IPS-NIHi7 (cell line): ENCODE measurements around the gene KBTBD3.

ENCODE experiments used
- DNase-seq: peaks from one replicate; pipeline ENCODE4 v3.0.0; 2012; ENCODE audit warnings: mixed read lengths; ENCODE audit errors: extremely low spot score

The KBTBD3 gene, protein sequence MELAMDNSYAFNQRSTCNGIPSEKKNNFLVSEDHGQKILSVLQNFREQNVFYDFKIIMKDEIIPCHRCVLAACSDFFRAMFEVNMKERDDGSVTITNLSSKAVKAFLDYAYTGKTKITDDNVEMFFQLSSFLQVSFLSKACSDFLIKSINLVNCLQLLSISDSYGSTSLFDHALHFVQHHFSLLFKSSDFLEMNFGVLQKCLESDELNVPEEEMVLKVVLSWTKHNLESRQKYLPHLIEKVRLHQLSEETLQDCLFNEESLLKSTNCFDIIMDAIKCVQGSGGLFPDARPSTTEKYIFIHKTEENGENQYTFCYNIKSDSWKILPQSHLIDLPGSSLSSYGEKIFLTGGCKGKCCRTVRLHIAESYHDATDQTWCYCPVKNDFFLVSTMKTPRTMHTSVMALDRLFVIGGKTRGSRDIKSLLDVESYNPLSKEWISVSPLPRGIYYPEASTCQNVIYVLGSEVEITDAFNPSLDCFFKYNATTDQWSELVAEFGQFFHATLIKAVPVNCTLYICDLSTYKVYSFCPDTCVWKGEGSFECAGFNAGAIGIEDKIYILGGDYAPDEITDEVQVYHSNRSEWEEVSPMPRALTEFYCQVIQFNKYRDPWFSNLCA

DNA sequence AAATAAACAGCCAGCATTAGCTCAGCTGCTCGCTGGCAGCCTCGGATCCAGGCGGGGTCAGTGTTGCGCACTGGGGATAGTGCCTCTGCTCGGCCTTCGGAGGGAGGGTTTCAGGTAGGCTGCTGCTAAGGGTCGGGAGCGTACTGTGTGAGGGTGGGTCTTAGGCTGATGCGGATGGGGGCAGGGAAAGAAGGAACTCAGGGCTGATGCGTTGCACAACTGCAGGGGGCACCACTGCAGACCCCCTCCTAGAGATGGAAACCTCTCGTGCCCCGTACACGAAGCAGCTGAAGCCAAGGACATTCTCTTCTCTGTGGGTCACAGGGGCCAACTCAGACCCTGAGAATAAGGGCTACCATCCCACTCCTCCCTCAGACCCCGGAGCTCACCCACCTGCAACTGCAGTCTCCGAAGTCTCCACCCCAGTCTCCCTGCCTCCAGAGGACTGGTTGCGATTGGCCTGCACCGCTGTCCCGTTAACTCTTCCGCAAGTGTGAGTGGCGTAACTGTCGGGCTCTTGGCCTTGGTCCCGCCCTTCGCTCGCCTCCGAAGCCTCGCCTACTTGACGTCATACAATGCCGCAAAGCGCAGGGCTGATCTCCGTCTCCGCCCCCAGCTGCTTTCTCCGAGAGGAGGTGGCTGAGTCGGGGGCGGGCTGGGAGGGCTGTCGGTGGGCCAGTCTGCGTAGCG is at the start of gene KBTBD3:
TSS of gene KBTBD3 (minus strand) at position 429 of the 690 bp plus-strand sequence. CDS start 18,250 bp downstream, outside the sequence.
- DNase-seq, result peak; percentile 91

DNA sequence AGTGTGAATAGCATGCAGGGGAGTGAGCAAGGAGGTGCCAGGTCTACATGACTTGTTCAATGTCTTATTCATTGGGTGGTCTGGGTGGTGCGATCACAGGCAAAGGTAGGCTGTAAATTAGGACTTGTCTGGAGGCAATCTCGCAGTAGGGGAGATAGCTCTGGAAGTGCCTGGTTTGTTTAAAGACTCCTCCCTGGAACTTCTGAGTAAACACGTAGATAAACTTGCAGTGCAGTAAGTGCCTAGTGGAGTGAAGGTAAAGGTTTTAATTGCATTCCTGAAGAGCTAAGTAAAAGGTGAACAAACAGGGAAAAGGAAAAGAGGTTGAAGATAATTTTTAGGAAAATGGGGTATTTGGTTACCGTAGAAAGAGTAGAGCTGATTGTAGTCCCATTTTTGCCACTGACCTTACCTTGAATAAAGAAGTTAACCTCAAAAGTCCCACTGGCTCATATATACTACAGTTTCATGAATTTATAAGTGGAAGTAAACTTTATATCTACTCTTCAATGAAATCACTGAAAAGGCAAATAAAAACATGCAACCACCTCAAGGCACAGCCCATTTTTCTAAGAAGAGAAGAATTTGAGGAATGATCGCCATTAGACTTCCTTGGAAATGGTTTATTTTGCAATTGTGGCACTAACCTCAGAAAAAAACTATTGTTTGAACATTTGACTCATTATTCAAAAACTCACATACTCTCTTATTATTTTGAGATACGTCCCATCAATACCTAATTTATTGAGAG is 44.6 kb upstream of the KBTBD3 start:
- peak; percentile 18 for DNase-seq

DNA sequence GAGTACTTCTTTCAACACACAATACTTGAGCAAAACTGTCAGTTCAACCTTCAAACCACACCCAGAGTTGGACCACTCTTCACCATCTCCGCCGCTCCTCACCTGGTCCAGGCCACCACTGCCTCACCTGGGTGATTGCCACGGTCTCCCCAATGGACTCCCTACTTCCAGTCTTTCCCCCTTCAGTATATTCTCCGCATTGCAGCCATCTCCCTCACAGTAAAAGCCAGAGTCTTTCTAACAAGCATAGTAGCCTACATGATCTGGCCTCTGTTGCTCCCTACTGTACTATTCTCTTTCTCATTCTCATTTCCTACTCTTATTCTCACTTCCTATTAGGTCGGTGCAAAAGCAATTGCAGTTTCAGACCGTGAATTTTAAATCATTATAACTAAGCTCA is 28.8 kb upstream of the KBTBD3 start:
- DNase-seq, result no peak

DNA sequence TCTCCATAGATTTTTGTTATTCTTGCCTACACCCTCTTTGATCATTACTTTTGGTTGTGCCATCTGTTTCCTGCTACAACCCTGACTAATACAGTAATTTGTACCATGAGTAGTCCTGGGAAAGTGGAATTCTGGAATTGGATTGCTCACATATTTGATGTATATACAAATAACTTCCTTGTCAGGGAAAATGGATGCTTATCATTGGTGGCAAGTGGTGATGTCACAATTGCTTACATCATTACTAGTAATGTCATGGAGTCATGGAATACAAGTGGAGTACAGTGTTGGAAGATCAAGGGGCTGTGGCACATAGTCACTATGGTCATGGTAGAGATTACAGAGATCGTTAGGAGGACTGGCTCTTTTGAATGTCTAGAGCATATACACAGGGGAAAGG is 24.7 kb upstream of the KBTBD3 start:
- no peak for DNase-seq

DNA sequence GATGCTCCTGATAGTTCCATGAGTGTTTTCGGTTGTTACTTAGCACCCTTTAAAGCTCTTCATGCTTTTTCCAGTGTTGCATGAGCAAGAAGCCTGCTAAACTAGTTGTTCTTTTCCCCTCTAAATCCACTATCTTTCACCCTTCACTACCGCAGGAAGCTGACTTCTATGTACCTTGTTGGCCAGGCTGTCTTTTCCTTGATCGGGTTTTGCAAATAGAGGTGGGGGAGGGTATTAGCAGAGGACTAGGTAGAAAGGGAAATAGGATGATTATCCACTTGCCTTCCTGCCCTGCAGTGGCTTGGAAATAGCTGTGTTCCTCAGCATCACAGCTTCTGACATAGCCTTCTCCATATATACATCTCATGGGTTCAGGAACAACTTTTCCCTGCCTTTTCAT is 24.2 kb upstream of the KBTBD3 start:
- DNase-seq, result no peak

DNA sequence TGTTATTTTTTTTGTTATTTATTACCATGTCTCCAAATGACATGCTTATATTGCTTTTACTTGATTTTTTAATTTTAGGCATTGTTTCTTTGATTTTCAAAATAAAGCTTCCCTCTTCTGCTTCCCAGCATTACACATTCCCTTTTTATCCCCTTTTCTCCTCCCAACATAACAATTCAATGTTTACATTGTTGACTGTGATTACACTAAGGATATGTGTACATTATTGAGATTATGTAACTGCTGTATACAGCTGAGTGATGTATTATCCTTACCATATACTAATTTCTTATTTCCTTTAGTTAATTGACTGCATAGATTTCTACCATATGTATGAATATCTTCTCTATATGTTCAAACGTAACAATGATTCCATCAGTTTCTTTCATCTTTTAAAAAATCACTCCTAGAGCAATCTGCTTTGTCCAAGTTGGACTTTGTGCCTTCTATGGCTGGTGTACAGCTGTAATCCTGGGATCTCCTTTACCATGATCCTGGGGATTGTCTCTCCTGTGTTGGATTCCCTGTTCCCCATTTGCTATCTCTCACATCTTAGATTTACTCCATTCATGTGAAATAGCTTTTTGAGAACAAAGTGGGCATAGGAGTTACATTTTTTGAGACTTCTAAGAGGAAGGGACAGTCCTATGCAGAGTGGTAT is 21.9 kb upstream of the KBTBD3 start:
- DNase-seq, result no peak

DNA sequence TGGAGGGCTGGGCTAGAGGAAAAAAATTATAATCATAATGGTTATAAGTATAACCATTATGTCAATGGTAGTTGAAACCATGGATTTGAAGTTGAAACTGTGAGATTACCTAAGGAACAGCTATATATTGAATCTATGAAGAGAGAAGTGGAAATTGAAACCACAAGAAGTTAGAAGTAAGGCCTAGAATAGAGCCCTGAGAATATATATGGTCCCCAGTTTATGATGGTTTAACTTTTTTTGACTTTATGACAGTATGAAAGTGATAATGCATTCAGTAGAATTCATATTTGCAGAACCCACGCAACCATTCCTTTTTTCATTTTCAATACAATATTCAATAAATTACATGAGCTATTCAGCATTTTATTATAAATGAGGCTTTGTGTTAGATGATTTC is 15.3 kb upstream of the KBTBD3 start:
- DNase-seq, result no peak

DNA sequence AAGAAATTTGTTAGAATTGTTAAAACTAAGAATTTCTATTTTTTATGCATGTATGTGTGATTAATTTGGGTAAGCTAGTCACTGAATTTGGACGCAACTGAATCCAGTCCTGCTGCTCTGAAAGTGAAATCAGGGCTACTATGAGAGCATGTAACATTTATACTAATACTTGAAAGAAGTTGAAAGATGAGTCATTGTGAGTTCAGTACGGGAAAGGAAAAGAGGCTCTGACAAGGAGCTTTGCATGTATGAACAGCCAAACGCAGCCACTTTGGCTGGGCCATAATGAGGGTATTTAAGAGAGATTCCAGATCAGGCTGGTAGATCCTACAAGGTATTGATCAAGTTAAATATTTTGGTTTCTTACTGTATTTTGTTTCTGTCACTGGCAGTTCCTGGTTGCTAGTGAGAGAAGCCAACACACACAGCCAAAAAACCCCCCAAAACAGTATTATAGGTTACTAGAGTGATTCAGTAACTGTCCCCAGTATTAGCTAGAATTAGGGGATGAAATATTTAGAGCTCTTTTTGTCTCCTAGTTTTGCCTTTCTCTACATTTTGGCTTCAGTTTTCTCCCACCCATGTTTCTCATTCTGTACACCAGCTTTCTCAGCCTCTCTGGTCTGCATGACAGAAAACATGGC is 14.5 kb upstream of the KBTBD3 start:
- no peak for DNase-seq

DNA sequence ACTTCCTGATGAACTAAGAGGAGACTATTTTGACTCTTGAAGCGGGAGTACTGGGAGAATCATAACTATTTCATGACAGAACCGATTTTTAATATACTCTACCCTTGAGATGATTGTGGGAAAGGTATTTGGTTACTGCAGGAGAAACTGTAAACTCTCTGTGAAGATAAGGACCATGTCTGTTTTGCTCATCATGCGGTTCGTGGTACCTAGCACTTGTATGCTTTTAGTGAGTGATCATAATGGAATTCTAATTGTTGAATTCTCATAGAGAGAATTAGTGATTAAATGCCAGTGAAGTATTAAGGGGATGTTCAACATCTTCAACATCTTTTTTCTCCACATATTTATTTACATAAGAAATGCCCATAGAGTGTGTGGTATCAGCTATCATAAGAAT is 11.7 kb upstream of the KBTBD3 start:
- DNase-seq, result no peak

DNA sequence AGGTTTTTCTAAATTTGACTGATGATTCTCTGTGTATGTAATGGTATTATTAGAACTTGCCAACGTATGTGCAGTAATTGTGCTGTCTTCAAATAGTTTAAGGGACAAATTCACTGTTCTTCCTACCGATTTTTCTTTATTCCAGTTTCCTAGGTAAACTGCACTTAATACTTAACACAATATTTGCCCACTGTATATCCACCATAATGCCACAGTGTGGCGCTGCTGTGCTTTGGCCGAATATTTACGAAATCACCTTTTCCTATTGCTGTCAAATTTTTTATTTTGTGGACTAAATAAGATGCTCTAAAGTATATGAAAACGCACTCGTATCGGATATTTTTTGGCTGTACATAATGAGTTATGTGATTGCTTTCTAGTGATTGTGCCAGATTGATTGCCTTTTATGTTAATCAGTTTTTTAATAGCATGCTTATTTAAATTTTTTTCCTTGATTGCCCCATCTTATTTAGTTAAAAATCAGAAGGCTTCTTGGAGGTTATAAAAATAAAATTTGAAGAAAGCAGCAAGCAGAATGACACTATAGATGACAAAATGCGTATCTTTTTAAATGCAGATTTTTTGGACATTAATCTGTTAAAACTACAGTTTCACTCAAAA is 10.8 kb upstream of the KBTBD3 start:
- DNase-seq, result peak; percentile 15

DNA sequence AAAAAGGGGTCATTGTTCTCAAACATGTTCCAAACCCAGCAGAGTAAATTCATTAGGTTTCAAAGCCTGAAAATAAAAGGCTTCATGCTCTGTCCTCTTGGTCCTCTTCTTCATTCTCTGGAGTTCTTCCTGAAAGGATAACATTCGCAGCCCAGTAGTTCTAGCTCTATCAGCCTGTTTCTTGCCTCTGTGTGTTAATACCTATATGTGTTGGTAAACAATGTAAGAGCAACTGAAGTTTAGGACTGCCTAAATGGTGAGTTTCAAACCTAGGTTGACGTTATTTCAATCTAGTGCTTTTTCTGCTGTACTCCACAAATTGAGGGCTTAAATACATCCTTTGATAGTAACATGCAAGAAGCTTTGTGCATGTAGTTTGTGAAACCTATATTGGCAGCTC is 9.7 kb upstream of the KBTBD3 start:
- DNase-seq, result no peak

DNA sequence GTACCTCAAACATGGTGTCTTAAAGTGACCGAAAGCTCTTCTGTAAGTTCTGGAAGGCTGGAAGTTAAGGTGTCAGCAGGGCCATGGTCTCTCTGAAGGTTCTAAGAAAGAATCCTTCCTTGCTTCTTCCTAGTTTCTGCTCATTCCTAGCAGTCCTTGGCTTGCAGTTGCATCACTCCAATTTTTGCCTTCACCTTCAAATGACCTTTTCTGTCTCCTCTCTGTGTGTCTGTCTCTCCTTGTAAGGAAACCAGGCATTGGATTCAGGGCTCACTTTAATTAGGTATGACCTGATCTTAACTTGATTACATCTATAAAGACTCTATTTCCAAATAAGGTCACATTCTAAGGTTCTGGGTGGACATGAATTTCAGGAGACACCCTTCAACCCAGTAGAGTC is 9.0 kb upstream of the KBTBD3 start:
- DNase-seq, result no peak

DNA sequence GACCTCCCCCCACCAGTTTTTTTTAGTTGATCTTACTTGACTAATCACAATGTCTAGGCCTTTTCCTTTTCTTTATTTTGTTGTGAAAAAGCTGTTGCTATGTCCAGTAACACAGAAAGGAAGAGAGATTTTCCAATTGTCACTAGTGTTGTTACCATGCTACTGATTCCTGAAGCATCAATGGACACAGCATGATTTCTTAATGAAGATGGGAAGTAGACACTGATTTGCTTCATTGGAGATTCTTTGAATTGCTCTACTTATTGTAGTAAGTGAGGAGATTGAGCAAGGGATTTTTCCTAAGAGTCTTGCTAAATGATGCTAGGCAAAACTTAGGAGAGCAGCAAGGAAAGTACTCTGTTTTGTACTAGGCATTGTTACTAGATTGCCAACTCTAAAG is 4.9 kb upstream of the KBTBD3 start:
- DNase-seq, result no peak

DNA sequence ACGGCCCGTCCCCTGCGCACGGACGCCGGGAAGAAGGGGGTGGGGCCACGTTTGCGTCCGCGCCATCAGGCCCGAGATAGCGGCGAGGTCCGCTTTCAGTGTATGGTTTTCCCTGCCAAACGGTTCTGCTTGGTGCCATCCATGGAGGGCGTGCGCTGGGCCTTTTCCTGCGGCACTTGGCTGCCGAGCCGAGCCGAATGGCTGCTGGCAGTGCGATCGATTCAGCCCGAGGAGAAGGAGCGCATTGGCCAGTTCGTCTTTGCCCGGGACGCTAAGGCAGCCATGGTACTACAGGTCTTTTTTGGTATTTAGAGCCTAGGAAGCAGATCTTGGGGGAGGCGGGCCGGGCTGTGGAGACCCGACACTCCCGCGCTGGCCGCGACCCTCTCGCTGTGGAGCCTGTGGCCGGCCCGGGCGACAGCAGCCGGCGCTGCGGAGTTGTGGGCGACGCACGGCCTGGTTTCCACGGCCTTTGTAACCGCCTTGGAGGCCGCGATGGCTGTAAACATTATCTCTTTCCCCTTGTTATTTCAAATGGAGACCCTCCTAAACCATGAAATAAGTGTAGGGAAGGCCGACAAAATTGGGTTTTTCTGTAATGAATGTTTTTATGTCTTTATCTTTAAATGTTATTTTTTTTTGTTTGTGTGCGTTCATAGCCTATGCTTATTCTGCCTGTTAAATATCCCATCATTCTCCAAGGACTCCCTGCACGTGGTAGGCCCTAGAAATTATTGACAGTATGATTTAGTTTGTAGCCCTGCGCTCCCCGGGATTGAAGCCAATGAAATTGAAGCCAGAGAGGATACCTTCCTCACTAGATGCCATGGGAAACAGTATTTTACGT is 685 bp upstream of the KBTBD3 start, which contains the start of gene AASDHPPT:
TSS of gene AASDHPPT (plus strand) at position 54 of the 847 bp plus-strand sequence. CDS start at position 103, 49 bp downstream.
- peak; percentile 10 for DNase-seq

DNA sequence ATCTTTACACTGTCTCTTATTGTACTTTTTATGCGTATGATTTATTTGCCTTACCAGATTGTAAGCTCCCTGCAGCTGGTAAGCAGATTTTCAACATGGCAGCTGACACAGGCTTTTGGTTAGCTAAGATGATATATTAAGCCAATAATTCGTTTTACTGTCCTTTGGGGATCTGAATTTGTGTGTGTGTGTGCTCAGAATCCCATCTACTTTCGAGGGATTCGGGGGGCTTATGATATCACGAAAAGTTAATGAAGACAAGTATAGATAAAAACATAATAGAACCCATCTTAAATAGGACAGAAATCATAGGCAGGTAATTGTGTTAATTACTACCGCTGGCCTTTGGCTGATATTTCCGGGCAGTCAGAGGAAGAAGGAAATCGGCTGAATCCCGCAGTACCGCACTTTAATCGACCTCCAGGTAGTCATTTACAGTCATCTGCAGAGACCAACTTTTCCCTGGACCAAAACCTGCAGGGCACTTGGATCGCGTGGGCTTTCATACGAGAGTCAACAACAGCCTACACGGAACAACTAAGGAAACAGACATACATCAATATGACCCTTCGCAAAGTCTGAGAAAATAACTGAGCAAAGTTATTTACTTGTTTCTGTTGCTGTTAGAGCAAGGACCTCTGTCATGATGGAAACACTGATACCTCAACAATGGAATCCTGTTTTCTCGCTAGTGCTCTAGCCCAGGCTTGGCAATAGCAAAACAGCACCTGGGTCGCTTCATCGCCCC is 802 bp downstream of the KBTBD3 start:
- DNase-seq, result no peak

DNA sequence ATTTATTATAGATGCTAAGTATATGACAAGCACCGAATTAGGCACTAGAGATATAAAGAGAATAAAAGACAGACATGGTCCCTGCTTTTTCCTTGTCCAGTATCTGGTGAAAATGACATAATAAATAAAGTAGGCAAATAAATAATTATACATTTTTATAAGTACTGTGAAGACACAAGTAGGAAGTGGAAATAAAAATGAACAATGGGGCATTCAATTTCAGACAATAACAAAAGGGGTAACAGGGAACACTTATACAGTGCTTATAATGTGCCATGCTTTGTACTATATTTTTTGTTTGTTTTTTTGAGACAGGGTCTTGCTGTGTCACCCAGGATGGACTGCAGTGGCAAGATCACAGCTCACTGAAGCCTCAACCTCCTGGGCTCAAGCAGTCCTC is 4.3 kb downstream of the KBTBD3 start:
- no peak for DNase-seq

DNA sequence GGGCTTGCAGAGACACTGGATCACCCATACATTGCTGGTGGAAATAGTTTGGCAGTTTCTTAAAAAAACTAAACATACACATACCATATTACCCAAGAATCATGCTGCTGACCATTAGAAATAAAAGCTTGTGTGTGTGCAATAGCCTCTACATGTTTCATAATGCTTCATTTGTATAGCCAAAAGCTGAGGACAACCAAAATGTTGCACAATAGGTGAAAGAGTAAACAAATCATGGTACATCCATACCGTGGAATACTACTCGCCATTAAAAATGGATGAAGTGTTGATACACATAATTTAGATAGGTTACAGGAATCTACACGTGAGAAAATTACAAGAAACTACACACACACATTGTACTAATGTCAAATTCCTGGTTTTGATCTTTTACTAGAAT is 6.5 kb downstream of the KBTBD3 start:
- DNase-seq, result no peak

DNA sequence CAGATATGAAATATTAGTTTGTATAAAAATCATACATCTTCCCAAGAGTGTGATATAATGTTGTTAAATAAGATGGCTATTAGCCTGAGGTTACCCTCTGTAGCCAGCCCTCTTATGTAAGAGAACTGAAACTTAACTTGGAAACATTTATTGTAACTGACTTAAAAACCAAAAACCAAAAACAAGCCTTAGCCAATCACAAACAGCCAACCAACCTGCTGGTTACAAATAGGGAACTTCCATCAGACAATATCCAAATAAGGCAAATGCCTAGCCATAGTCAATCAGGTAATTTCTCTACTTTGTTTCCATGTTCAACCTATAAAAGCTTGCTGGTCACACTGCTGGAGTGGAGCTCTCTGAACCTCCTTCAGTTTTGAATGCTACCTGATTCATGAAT is 14.1 kb downstream of the KBTBD3 start:
- no peak for DNase-seq
